HPDE6-E6E7 (cell line): ENCODE results near the gene MFSD11.
A peak's percentile ranks its signal among the peaks of the same experiment; 100 is the strongest.
"Not testable (repeated sequence)": the region's sequence is repeated elsewhere in the genome, so short reads cannot be mapped to it uniquely, and the experiment has no call there.

Experiments used
- DNase-seq: peaks from one replicate; pipeline ENCODE4 v3.0.0; 2011; ENCODE audit warnings: missing footprints; ENCODE audit errors: extremely low spot score

MFSD11 gene

GRCh38 chr17:76747716-76748363 is 9.9 kb downstream of the MFSD11 start:
- no peak for DNase-seq

GRCh38 chr17:76748657-76749056 is 10.7 kb downstream of the MFSD11 start:
- no peak for DNase-seq

DNA sequence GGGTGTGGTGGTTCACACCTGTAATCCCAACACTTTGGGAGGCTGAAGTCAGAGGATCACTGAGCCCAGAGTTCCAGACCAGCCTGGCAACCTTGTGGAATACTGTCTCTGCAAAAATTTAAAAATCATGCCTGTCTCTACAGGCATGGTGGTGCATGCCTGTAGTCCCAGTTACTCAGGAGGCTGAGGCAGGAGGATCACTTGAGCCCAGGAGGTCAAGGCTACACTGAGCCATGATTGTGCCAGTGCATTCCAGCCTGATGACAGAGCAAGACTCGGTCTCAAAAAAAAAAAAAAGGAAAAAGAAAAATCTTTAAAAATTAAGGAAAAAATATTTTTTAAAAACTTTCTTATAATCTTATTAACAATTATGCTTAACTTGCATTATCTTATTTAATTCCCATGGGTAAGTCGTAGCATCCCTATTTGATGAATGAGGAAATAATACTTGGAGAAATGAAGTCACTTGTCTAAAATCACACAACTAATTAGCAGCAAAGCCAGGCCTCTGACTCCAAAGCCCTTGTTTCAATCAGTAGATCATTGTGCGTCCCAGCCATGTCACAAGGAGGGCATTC is 13.6 kb downstream of the MFSD11 start:
- DNase-seq: no peak

- no peak for DNase-seq
Measured at GRCh38 chr17:76752006-76752405, 14.1 kb downstream of the MFSD11 start.

GRCh38 chr17:76753061-76753961 is 15.4 kb downstream of the MFSD11 start:
- DNase-seq: no peak

DNA sequence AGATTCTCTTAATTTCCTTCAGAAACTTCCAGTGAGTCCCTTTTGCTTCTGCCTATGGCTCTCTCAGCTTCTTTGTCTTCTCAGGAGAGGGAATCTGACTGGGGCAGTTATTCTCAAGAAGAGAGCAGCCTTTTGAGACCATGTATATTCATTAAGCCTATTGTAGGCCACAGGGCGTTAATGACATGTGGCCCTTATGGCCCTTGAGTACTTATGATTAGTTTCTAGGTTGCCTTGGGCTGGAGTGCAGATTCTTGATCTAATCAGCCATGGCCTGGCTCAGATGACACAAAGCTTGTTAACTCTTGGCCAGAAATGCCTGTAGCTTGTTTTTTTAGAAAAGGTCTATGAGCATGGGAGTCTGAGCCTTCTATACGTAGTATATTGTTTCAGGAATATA is 17.4 kb downstream of the MFSD11 start:
- DNase-seq: no peak

GRCh38 chr17:76757256-76757655 is 19.3 kb downstream of the MFSD11 start:
- no peak for DNase-seq

- DNase-seq: no peak
Measured at GRCh38 chr17:76758570-76758969, 20.7 kb downstream of the MFSD11 start.

DNA sequence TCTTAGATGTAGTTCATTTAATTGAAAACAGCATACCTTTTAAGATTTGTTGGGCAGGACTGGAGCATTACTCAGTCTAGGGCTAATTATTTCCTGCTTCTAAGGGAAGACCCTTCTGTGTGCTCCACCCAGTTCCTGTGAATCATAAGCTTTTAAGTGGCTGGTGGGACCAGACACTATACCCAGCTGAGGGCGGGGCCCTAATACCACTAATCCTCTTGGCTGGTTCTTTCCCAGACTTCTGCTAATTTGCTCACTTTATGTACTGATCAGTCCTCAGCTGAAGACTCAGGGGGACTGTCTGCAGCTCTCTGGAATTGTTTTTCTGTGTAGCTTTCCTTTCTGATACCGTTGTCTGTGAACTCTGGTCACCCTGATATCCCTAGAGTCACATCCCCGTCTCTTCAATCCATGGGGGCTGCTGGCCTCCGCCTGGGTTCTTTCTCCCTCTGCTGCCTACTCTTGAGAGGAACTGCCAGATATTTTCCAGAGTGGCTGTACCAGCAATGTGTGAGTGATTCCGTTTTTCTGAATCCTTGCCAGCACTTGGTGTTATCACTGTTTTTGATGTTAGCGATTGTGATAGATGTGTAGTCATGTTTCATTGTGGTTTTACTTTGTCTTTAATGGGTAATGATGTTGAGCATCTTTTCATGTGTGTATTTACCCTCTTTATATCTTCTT is 35.1 kb downstream of the MFSD11 start:
- peak; percentile 74 for DNase-seq

DNA sequence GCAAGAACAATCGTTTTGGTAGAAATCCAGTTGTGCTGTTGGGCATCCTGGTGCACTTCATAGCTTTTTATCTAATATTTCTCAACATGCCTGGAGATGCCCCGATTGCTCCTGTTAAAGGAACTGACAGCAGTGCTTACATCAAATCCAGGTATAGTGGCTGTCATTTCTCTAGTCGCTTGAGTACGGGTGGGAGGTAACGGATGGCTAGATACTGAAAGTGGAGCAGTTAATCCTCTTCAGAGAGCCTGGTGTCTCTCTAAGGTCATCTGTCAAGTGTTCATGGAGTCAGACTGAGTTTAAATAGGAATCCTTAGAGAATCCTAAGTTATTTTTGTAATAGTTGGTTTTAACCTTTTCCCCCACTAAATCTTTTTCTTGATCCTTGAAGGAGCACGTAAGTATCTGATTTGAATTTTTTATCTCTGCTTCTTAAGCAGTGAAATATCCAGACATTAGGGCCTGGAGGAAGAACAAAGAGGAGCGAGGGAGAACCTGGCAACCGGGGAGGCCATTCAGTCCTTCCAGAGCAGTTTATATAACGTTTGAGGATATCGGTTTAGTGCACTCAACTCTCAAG is 37.2 kb downstream of the MFSD11 start:
- no peak for DNase-seq

DNA sequence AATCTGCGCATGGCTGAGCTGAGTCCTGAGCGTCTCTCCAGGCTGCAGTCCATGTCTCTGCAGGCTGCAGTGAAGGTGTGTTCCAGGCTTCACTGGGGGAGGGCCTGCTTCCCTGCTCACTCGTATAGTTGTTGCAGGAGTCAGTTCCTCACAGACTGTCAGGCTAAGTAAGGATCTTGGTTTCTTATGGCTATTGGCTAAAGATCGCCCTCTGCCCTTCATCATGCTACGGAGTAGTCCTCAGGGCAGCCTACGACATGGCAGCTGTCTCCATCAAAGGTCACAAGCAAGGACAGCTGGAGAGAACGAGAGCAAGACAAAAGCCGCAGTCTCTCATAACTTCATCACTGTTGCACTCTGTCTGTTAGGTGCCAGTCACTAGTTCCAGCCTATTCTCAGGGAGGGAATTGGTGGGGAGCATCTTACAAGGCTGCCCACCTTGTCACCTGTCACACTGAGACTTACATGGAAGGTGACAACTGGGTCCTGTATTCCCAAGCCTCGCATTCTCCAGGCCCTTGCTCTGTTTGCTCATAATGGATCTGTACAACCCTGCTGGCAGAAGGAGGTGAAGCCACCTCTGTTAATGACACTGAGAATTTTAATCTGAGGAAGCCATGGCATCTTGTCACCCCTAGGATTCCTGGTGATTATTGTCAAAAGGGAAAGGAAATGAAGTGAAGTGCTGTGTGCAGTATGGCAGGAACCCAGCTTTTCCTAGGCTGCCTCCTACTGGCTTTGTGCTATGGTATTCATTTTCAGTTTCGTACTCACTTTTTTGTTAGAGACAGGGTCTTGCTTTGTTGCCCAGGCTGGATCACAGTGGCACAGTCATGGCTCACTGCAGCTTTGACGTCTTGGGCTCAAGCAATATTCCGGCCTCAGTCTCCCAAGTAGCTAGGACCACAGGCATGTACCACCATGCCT is 43.4 kb downstream of the MFSD11 start:
- DNase-seq: no peak

DNA sequence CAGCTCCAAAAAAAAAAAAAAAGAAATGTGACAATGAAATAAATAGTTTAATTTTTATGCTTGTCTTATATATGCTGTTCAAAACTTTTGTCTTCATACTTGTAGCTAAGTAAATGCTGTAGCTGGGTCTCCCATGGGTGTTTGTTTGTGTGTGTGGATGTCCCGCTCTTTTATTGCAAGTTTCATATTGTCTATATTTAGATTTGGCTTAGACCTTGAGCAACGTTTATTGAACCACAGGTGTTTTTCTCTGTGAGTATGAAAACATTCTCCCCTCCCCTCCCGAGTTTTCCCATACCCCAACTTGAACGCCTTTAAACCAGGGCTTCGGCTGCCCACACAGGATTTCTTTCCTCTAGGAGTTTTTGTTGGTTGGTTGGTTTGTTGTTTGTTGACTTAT is 45.2 kb downstream of the MFSD11 start:
- DNase-seq: no peak

GRCh38 chr17:76784926-76785325 is 47.0 kb downstream of the MFSD11 start:
- no peak for DNase-seq

- not testable (repeated sequence) for DNase-seq
Measured at GRCh38 chr17:76787866-76788265, 49.9 kb downstream of the MFSD11 start.

GRCh38 chr17:76789235-76789788 is 51.4 kb downstream of the MFSD11 start:
- no peak for DNase-seq

DNA sequence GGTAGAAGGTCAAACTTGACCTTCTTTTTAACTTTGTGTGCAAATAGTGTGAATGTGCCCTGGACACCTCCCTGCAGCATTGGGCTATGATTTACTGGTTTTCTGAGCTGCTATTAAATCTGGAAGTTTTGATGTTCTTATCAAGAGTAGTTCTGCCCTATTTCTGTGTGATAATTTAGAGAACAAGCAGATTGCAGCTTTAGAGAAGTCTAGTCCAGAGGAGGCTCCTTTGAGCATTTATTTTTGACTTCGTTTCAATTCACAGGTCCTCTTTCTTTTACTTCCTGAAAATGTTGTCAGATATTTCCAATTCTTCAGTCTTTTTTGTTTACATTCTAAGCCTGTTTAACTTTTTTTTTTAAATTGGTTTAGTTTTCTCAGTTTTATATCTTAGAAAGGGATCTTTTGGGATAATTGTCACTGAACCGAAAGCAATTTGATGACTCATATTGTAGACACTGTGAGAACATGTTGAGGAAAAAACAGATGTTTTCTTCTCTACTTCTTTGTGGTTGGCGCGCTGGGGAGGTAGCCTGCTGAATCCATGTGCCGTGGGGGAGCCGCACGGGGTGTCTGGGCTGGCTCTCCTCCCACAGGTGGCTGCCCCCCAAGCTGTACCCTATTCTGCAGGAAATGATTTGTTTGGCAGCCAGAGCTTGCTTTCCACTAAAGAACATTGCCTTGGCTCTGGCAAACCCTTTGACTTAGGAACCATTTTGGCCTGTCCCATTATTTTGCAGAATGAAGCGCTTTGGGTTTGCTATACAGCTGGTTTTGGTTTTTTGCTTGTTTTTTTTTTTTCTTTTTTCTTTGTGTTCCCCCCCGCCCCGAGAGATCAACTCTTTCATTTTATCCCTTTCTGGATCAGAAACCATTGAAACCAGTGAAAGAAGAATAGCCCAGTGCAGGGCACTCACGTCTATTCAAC is 53.4 kb downstream of the MFSD11 start:
- DNase-seq: peak; percentile 40

GRCh38 chr17:76792348-76792747 is 54.4 kb downstream of the MFSD11 start:
- DNase-seq: no peak

DNA sequence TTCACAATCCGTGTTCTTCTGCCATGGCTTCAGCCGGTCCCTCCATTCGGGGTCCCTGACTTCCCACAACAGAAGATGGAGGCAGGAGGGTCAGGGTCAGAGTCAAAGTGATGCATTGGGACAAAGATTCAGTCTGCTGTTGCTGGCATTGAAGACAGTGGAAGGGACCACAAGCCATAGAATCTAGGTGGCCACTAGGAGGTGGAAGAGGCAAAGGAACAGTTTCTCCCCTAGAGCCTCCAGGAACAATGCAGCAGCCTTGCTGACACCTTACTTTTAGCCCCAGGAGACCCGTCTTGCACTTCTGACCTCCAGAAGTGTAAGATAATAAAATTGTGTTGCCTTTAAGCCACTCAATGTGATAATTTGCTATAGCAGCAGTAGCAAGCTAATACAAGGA is 55.9 kb downstream of the MFSD11 start:
- DNase-seq: no peak

DNA sequence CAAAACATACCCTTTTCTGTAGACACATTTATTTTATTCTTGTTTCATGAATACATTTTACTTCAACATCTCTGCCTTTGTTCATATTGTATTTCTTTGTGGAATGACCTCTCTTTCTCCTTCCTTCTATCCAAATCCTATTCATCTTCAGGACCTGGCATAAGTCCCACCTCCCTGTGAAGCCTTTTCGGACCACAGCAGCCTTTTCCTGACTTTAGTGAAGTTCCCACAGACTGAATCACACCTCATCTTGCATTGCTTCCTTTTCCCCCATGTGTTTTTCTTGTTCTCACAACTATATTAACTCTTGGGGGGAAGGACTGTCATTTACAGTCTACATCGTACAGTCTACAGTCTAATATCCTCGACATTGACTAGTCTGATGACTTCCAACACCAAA is 58.2 kb downstream of the MFSD11 start:
- DNase-seq: no peak
